Measurements from ENCODE around the gene PCDHGB2.

DNA sequence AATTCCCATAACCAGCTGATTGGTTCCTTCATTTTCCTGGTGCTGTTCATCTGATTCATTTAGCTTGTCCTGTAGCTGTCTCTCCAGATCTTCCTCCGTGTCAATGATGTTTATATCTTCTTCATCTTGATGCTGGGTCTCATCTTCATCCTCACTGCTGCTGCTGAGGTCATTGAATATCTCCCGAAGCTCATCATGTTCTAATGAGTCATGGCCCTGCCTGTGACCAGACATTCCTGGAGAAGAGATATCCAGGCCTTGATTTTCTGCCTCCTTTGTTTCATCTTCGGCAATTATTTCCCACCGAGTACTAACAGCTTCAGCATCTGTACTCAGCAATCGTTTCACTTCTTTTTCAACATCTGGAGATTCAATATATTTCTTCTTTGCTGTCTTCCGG lies 40.6 kb upstream of the PCDHGB2 start:
- TF ChIP-seq POLR2AphosphoS5 (IDR thresholded peaks at IDR 0.05), result no peak
- TF ChIP-seq, protein P1, sequence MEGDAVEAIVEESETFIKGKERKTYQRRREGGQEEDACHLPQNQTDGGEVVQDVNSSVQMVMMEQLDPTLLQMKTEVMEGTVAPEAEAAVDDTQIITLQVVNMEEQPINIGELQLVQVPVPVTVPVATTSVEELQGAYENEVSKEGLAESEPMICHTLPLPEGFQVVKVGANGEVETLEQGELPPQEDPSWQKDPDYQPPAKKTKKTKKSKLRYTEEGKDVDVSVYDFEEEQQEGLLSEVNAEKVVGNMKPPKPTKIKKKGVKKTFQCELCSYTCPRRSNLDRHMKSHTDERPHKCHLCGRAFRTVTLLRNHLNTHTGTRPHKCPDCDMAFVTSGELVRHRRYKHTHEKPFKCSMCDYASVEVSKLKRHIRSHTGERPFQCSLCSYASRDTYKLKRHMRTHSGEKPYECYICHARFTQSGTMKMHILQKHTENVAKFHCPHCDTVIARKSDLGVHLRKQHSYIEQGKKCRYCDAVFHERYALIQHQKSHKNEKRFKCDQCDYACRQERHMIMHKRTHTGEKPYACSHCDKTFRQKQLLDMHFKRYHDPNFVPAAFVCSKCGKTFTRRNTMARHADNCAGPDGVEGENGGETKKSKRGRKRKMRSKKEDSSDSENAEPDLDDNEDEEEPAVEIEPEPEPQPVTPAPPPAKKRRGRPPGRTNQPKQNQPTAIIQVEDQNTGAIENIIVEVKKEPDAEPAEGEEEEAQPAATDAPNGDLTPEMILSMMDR (IDR thresholded peaks at IDR 0.05), result no peak
- no peak for TF ChIP-seq POLR2A (IDR thresholded peaks at IDR 0.05; ENCODE audit: low read depth)

All from esophagus muscularis mucosa (tissue), 3 donors.